GM13977 (cell line): Measurements from ENCODE around the gene TBR1.

Experiments
- DNase-seq: peaks from one replicate; pipeline ENCODE4 v3.0.0; 2012; ENCODE audit warnings: low spot score
- CTCF ChIP-seq: IDR thresholded peaks from 2 replicates; pipeline ENCODE4 v1.5.1; 2012; ENCODE audit warnings: mild to moderate bottlenecking, control low read depth; ENCODE audit not compliant: insufficient read depth; ENCODE audit errors: extremely low read depth, missing control alignments
- in situ Hi-C: fragments of 300-500 bp; cut with MboI; formaldehyde crosslinking; loops from one replicate; pipeline ENCODE4 v1.12.0; 2022; ENCODE audit warnings: low sequenced_read_pairs, low pct_unique_long_range_greater_than_20kb, mixed read lengths, inconsistent platforms; ENCODE audit not compliant: unreplicated experiment

The TBR1 gene

GRCh38 chr2:161418715-161419637 lies 2.9 kb downstream of the TBR1 start:
- TF ChIP-seq CTCF, result no peak
- in situ Hi-C loops, result no loop called here
- DNase-seq, result no peak

- no peak for TF ChIP-seq CTCF
- no peak for DNase-seq
- in situ Hi-C loops, result no loop called here
These were observed 3.6 kb downstream of the TBR1 start for GRCh38 chr2:161419638-161420190.

GRCh38 chr2:161420406-161421074 lies 4.4 kb downstream of the TBR1 start:
- in situ Hi-C loops, result no loop called here
- DNase-seq, result peak; percentile 28
- TF ChIP-seq CTCF, result no peak

GRCh38 chr2:161421686-161422085 lies 5.6 kb downstream of the TBR1 start:
- TF ChIP-seq CTCF, result no peak
- no peak for DNase-seq
- in situ Hi-C loops, result no loop called here

DNA sequence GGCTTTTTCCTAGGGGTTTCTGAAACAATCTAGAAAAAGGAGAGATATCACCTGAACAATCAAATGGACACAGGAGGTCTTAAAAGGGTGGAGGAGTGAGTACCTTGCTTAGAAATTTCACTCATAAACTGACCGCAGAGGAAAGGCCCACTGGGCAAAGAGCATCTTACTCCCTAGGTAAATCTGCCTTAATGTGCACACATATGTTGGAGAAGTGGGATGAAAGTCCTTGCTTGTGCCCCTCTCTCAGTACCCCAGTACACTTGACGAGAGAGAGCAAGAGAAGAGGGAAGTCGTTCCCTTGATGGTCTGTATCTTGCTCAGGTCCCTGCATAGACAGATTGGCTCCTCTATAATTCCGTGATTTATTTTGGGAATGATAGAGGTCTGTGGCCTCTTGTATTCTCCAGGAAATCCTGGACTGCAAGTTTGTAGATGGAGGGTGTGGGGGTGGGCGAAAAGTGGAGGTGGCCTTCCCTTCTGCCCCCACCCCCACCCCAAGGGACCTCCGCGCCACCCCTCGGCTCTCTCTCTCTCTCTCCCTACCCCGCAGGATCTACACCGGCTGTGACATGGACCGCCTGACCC lies 6.8 kb downstream of the TBR1 start:
- peak; percentile 28 for DNase-seq
- no peak for TF ChIP-seq CTCF
- in situ Hi-C loops, result no loop called here

- in situ Hi-C loops, result no loop called here
- DNase-seq, result peak; percentile 55
- no peak for TF ChIP-seq CTCF
These were observed 7.6 kb downstream of the TBR1 start for GRCh38 chr2:161423421-161424393.
